GM18499 (cell line): ENCODE measurements around the gene CRYBG1.
"Not testable (repeated sequence)": the region's sequence is repeated elsewhere in the genome, so short reads cannot be mapped to it uniquely, and the experiment has no call there.

Experiments
- ATAC-seq: cut with Tn5 transposase; IDR thresholded peaks from one replicate; pipeline ENCODE4 v1.9.1; 2021; ENCODE audit warnings: moderate number of reproducible peaks; ENCODE audit not compliant: insufficient read depth, unreplicated experiment

The CRYBG1 gene

GRCh38 chr6:106370639-106371038 lies 10.1 kb downstream of the CRYBG1 start:
- no peak for ATAC-seq

- no peak for ATAC-seq
These were observed 12.5 kb downstream of the CRYBG1 start for GRCh38 chr6:106372838-106373501.

GRCh38 chr6:106373502-106374239 lies 13.2 kb downstream of the CRYBG1 start:
- ATAC-seq = no peak

GRCh38 chr6:106377061-106377540 lies 16.6 kb downstream of the CRYBG1 start:
- ATAC-seq = no peak

GRCh38 chr6:106379951-106380350 lies 19.4 kb downstream of the CRYBG1 start:
- ATAC-seq = no peak

- no peak for ATAC-seq
These were observed 19.9 kb downstream of the CRYBG1 start for GRCh38 chr6:106380407-106380806.

- no peak for ATAC-seq
These were observed 20.7 kb downstream of the CRYBG1 start for GRCh38 chr6:106381223-106381622.

- no peak for ATAC-seq
These were observed 21.4 kb downstream of the CRYBG1 start for GRCh38 chr6:106381881-106382280.

GRCh38 chr6:106383573-106383972 lies 23.1 kb downstream of the CRYBG1 start:
- no peak for ATAC-seq

GRCh38 chr6:106385530-106385929 lies 25.0 kb downstream of the CRYBG1 start:
- no peak for ATAC-seq

- ATAC-seq = no peak
These were observed 27.4 kb downstream of the CRYBG1 start for GRCh38 chr6:106387875-106388274.

GRCh38 chr6:106390088-106390487 lies 29.6 kb downstream of the CRYBG1 start:
- ATAC-seq = no peak

GRCh38 chr6:106396426-106397220 lies 36.1 kb downstream of the CRYBG1 start:
- no peak for ATAC-seq

- ATAC-seq = no peak
These were observed 36.9 kb downstream of the CRYBG1 start for GRCh38 chr6:106397431-106397830.

GRCh38 chr6:106398621-106399020 lies 38.1 kb downstream of the CRYBG1 start:
- ATAC-seq = no peak

GRCh38 chr6:106405044-106405443 lies 44.5 kb downstream of the CRYBG1 start:
- ATAC-seq = not testable (repeated sequence)

GRCh38 chr6:106411056-106411455 lies 50.5 kb downstream of the CRYBG1 start:
- ATAC-seq = no peak

GRCh38 chr6:106411643-106412200 lies 51.2 kb downstream of the CRYBG1 start:
- ATAC-seq = no peak

- ATAC-seq = no peak
These were observed 52.5 kb downstream of the CRYBG1 start for GRCh38 chr6:106413016-106413415.

GRCh38 chr6:106413722-106414121 lies 53.2 kb downstream of the CRYBG1 start:
- no peak for ATAC-seq

GRCh38 chr6:106415921-106416320 lies 55.4 kb downstream of the CRYBG1 start:
- ATAC-seq = no peak
